Epithelial cell of alveolus of lung (primary cell): ENCODE data around the gene RRP7A. TPM values are rescaled to one million over a fixed set of nuclear protein-coding genes. Genes with fewer than 3 reads are reported as not detected.

Experiments used
- total RNA-seq: library from RNA; depleted of rRNA; stranded (reverse); fragments of >200 nt; gene quantifications from 2 replicates; pipeline ENCODE4 v1.2.1, GENCODE V29; 2015

Gene RRP7A, protein sequence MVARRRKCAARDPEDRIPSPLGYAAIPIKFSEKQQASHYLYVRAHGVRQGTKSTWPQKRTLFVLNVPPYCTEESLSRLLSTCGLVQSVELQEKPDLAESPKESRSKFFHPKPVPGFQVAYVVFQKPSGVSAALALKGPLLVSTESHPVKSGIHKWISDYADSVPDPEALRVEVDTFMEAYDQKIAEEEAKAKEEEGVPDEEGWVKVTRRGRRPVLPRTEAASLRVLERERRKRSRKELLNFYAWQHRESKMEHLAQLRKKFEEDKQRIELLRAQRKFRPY
- total RNA-seq = 14.3 and 31.4 TPM in 2 replicates

DNA sequence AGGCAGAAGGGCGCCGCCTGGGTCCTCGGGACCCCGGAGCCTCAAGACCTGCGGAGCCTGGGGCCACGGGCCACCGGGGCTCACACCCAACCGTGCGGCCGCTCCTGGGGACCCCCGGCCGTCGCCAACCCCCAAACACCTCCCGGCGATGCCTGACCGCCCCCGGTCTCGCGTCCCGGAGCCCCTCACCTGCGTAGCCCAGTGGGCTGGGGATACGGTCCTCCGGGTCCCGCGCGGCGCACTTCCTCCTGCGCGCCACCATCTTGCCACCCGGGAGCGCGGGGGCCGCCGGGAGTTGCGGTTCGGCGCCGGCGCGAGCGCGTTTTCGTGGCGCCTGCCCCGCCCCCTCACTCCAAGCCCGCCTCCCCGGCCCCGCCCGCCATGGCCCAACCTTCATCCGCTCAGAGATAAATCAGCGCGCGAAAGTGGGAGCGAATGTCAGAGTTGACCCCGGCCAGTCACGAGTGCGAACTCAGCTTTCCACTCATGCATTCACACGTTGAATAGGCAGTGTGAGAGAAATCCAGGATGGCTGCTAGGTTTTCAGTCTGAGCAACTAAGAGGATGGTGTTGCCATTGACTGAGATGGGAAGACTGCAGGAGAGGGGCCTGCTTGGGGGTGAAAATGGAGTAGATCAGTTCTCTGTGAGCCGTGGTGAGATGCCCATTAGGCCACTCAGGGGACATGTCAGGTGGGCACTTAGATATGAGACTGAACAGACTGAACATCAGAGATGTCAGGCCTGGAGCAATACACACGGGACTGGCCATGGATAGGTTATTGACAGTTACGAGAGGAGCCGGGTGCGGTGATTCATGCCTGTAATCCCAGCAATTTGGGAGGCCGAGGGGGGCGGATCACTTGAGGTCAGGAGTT, at the start of gene RRP7A:
TSS of gene RRP7A (minus strand) at position 272 of the 877 bp plus-strand sequence. CDS start at position 262, 10 bp downstream.

DNA sequence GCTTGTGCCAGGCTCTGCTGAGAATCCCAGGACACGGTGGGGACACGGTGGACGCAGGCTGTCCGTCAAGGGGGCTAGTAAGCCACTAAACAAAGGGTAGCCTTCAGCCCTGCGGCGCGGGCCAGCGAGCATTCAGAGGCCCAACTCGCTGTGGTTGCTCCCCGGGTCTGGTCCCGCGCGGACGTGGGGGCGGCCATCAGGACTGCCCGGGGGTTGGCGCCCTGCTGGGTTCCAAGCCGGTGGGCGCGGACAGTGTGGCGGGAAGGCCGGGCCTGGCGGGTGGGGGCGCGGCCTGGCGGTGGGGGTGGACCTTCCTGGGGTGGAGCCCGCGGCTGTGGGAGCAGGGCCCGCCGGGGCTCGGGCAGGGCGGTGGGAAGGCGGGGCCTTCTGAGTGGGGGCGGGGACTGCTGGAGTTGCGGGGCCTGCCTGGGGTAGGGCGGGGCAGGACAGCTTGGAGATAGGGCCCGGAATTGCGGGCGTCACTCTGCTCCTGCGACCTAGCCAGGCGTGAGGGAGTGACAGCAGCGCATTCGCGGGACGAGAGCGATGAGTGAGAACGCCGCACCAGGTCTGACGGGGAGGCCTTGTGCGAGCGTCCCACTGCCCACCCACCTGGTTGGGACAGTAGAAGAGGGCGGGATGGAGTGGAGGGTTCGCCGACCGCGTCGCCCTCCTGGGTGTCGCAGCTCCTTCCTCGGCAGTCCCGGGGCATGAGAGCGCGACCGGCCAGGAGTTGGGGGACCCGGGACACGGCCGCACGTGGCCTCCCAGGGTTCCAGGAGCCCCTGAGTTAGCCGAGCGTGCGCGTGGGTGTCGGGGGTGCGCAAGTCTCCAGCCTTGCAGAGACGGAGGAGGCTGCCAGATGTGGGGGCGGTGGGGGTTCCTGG, 34.1 kb upstream of the RRP7A start, which contains the start of gene SERHL2:
TSS of gene SERHL2 (plus strand) at position 482 of the 887 bp plus-strand sequence. CDS start at position 547, 65 bp downstream.

Other genes starting within 250 kb of the RRP7A start
- 21.6 and 23.7 TPM in 2 replicates for gene TCF20, start 249.1 kb downstream of the RRP7A start, total RNA-seq
- not detected in 2 replicates for gene NFAM1, start 87.4 kb downstream of the RRP7A start, total RNA-seq
- gene SERHL2, start 34.2 kb upstream of the RRP7A start, total RNA-seq = 0.48 and 2.8 TPM in 2 replicates
- 33.0 and 50.7 TPM in 2 replicates for gene POLDIP3, start 95.1 kb upstream of the RRP7A start, total RNA-seq
- 0.40 TPM in 1 of 2 replicates, not detected in the other for gene ATP5MGL, start 120.8 kb upstream of the RRP7A start, total RNA-seq
- 131 and 189 TPM in 2 replicates for gene CYB5R3, start 129.6 kb upstream of the RRP7A start, total RNA-seq
- 14.6 and 33.6 TPM in 2 replicates for gene A4GALT, start 201.1 kb upstream of the RRP7A start, total RNA-seq